NK-92 (cell line): Measurements from ENCODE around the gene S1PR5.
"Not testable (repeated sequence)": the region's sequence is repeated elsewhere in the genome, so short reads cannot be mapped to it uniquely, and the experiment has no call there.

ENCODE experiments used
- DNase-seq: peaks from one replicate; lab custom pipeline; 2025; ENCODE audit not compliant: unreplicated experiment; lab: John Stamatoyannopoulos, UW

Gene S1PR5, protein sequence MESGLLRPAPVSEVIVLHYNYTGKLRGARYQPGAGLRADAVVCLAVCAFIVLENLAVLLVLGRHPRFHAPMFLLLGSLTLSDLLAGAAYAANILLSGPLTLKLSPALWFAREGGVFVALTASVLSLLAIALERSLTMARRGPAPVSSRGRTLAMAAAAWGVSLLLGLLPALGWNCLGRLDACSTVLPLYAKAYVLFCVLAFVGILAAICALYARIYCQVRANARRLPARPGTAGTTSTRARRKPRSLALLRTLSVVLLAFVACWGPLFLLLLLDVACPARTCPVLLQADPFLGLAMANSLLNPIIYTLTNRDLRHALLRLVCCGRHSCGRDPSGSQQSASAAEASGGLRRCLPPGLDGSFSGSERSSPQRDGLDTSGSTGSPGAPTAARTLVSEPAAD

DNA sequence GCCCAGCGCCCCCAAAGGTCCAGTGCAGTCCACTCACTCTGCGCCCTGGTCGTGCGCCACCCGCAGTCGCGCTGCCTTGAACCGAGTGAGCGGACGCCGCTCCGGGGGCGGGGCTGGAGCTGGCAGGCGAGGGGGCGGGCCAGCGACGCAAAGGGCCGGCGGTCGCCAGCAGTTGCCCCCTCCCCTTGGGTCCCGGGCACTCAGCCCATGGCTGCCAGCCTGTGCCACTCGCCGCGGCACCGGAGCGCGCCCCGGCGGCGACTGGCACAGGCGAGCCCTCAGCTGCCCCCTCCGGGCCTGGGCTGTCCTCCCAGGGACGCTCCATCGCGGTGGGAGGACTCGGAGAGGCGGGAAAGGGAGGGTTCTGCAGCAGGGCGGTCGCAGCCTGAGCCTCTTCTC is at the start of gene S1PR5:
TSS of gene S1PR5 (minus strand) at position 87 of the 399 bp plus-strand sequence. CDS start 2,436 bp downstream, outside the sequence.
- DNase-seq = no peak

DNA sequence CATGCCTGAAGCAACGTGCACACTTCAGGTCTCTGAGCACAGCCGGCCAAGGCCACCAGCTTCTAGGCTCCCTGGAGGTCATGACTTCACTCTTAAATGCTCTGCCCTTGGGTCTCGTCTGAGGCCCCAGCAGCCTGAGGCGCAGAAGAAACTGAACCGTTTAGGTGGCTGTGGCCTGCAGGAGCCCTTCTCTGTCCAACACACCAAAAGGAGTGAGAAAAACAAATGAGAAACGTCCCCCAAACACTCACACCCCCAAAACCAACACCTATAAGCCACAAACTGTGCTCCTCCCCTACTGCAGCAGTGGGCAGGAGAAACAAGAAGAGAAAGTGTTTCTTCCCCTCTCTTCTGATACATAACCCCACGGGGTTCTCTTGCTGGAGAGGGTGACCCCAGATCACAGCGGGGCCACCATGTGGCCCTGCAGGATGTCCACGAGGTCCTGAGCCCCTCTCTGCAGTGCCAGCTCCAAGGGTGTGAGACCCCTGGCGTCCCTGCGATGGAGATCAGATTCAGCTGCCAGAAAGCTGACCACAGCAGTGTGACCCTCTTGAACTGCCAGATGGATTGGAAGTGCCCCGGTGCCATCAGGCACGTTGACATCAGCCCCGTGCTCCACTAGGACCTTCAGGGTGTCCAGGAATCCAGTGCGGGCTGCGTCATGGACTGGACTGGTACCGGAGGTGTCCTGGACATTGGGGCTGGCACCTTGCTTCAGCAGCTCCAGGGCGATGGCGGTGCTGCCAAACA is 49.6 kb upstream of the S1PR5 start:
- no peak for DNase-seq

DNA sequence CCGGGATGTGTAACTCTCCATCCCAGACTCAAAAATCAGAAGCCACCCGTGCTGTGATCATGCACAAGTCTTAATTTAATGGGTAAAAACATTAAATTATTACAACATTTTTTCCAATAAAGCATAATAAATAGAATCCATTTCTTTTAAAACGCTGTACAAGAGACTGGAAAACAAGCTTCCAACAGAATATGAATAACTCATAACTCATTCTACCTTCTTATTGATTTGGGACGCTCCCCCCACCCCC is 49.1 kb upstream of the S1PR5 start:
- DNase-seq = no peak

DNA sequence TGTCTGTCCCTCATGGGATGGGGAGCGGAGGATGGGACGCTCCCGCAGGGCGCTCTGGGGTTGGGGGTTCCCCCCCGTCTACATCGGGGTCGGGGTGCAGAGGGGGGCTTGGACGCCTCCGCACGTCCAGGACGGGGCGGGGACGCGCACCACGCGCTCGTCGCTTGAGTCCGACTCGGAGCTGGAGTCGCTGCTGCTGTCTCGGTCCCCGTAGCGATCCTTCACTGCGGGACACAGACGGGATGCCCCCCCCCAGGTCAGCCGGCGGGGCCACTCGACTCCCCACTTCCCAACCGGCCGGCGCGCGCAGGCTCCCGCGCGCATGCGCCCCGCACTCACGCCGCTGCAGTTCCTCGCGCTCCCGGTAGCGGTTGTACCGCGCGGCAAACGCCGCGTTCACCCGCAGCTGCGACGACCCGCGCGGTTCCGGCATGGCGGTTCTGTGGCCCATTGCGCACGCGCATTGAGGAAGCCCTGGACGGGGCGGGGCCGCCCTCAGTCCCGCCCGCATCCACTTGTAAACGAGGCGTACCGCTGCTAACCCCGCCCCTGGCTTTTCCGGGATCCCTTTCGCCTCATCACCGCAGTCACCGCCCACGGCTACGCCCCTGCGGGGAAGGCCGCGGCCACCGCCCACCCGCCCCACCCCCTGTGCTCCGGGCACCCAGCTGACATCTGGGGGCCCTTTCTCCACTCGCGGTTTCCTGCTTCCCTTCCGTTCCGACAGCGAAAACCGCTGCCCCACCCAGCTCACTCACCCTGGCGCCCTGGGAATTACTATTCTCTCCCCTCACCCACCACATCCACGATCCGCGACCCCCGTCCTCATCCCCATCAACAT is 48.5 kb upstream of the S1PR5 start, which contains the start of gene KRI1:
TSS of gene KRI1 (minus strand) at position 444 of the 841 bp plus-strand sequence. CDS start at position 433, 11 bp downstream.
- DNase-seq = peak; percentile 97

DNA sequence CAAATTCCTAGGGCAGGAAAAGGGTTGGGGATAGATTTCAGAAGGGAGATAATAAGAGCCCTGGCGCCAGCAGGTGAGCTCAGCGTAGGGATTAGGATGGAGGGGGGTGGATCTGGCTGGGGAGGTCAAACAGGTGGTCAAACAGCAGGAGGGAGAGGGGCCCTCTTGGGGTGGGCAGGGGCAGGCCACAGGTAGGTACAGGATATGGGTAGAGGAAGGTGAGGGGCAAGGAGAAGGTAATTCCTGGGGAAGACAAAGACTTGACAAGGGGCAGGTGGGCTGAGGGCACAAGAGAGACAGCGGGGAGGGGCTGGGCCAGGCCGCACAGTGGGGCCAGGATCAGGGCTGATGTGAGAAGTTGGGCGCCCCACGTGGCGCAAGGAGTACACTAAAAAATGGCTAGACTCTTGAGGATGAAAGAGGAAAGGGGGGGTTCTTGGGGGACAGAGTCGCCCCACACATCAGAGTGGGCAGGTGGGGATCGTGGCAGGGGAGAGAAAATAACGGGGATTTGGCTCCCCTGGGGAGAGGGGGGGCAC is 47.9 kb upstream of the S1PR5 start:
- no peak for DNase-seq

DNA sequence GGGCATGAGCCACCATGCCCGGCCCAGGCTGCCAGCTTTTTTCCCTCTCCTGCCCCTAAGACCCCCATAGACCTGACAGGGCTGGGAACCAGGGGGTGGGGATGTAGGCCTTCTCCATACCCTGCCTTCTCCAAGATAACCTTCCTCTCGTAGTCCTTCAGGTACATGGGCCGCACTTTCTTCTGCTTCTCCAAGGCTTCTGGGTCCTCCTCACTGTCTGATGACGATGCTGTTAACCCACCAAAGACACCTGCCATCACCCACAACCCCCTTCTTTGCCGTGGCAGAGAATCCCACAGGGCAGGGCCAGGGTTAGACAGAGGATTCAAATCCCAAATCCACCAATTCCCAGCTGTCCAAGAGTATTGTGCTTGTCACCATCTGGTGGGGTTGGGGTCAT is 45.4 kb upstream of the S1PR5 start:
- no peak for DNase-seq

DNA sequence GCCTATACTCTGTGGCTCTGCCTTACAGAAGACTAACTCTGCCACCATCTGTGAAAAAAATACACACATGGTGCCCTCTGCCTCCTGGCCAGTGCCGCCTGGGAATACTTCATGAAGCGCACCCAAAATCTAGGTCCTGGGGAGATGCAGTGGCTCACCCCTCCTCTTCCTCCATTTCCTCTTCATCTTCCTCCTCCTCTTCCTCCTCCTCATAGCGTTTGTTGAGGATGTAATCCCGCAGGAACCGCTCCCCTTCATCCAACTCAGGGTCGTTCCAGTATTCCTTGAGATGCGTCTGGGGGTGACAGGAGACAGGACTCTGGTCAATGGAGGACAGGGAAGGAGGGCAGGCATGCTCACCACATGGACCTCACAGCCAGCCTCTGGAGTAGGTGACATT is 42.9 kb upstream of the S1PR5 start:
- no peak for DNase-seq

DNA sequence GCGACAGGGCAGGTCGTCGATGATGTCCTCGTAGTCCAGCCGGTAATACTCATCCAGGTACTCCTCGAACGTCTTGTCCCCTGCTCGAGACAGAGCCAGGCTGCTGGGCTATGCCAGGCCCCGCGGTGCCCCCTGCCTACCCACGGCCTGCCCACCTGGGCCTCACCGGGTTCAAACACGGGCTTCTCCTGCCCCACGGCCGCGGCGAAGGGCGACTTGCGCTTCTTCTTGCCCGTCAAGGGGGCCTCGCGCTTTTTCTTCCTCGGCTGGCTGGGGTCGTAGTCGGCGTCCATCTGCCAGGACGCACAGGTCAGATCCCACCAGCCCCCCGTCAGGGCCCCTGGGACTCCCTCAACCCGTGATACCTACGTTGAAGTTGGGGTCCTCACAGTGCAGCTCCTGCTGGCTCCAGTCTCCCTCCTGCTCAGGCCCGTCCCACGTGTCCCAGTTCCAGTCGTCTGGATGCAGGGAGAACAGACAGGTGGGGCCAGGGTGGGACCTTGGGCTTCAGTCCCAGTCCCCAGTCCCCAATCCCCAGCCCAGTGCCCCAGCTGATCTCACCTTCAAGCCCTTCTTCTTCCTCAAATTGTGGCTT is 40.5 kb upstream of the S1PR5 start:
- DNase-seq = no peak

DNA sequence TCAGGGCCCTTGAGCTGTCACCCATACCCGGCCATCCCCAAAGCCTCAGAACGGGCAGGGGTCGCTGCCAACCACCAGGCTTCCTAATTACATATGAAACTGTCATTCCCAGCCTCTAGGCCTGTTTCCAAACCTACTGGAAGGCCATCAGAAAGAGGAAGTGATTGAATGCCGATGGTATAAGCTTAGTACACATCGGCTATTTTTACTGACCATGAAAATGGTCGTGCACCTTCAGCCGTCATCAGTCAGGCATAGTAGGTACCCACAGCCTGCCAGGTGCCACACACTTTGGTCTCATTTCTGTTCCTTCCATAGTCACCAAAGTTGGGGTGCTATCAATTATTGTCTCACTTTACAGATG is 38.3 kb upstream of the S1PR5 start:
- no peak for DNase-seq

DNA sequence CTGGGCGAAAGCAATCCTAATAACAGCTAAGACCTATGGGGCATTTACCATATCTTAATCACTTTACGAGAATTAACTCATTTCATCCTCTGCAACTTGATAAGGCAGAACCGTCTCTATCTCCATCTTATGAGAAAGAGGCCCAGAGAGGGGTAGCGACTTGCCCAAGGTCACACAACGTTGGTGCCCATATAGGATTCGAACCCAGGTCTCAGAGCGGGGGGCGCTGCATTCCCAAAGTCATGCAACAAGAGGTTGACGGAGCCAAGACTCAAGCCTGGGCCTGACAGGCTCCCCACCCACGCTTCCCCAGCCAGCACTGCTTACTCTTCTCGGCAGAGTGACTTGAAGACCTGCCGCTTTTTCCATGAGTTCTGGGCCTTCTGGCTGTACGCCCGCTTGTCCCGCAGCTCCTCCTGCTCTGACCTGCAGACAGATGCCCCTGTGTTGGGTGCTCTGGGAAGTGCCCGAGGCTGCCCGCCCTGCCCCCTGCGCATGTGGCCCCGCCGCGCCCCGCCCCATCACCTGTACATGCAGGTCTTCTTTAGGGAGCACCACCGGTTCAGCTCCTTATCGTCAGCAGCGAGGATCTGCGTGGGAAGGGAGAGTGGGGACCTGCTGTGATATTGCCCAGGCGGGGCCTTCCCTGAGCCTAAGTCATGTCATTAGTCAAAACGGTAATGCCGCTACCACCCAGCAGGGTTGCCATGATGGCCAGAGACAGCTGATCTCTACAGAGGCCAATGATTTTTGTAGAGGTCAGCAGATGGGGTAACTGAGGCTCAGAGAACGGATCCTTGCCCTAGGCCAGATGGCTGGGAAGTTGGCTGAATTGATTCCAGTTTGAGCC is 37.7 kb upstream of the S1PR5 start:
- DNase-seq = no peak

DNA sequence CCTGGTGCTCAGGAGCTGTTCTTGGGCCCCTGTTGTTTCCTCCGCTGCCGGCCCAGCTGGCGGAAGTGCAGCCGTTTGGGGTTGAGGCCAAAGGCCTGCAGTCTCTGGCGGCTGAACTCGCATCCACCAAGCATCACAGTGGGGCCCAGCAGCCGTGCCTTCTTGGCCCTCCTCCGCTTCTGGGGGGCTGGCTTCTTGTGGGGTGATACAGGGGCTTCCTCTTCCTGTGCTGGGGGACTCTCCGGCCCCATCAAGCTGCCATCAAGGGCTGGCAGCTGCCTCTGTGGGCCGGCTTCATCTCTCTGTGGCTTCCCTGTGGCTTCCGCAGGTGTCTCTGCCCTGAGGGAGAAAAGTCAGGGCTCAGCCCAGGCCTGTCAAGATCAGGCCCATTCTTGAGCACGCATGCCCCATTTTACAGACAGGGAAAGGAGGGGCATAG is 36.7 kb upstream of the S1PR5 start:
- no peak for DNase-seq

DNA sequence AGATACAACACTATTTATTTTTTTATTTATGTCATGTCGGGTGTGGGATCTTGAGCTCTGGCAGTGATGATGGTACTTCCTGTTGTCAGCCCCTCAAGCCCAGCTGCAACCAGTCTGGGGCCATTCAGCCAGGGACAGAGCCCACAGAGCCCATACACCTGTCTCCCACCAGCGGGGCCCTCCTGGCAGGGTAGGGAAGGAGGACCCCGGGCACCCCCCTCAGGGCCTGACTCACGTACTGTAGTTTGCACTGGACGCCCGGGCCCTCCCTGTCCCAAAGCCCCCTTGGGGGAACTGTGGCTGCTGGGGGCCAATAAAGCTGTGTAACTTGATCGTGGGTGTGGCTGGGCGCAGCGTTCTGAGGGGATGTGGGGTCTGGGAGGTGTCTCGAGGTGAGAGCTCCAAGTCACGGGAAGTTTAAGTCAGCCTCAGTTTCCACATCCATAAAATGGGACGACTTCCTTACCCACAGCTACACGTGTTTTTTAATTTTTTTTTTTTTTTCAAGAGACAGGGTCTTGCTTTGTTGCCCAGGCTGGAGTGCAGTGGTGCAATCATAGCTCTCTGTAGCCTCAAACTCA is 35.9 kb upstream of the S1PR5 start:
- DNase-seq = no peak

DNA sequence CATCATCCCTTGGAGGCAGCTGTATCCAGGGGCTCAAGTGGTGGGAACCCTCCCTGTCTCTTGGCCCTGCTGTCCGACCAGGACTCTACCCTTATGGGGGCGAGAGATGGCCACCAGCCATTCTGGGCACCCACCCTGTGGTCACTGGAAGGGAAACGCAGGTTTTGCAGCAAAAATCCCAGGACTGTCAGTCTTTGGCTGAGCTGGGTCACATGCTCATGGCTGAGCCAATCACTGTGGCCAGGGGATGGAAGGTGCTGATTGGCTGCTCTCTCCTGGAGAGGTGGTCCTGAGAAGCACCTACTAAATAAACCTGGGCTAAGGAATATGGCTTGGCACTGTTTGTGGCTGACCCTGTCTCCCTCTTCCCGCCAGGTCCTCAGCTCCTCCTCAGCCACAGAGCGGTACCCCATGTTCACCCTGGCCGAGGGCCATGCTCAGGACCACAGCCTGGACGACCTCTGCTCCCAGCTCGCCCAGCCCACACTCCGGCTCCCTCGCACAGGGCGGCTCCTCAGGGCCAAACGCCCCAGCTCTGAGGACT is 35.3 kb upstream of the S1PR5 start:
- no peak for DNase-seq

DNA sequence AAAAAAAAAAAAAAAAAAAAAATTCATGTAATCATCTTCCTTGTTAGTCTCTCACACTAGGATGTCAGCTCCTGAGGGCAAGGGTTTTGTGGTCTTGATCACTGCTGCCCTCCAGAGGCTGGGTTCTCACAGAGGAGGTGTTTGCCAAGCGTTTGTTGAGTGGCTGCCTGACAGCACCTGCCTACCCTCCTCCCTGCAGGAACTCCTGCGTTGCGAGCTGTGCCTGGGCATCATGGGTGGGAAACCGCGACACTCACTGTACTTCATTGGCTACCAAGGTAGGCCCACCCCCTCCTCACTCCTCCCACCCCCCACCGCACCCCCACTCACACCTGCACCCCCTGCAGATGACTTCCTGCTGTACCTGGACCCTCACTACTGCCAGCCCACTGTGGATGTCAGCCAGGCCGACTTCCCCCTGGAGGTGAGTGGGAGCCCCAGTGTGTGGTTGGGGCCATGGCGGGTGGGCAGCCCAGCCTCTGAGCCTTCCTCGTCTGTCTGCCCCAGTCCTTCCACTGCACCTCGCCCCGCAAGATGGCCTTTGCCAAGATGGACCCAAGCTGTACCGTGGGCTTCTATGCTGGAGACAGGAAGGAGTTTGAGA is 34.6 kb upstream of the S1PR5 start:
- DNase-seq = no peak

DNA sequence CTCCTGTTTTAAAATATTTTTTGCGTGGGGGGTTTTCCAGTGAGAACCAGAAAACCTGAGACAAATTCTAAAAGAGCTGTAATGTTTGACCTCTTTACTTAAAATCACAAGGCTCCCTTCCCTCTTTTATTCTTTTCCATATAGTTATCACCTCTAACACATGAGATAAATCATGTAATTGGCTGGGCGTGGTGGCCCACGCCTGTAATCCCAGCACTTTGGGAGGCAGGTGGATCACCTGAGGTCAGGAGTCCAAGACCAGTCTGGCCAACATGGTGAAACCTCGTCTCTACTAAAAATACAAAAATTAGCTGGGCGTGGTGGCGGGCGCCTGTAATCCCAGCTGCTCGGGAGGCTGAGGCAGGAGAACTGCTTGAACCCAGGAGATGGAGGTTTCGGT is 33.8 kb upstream of the S1PR5 start:
- not testable (repeated sequence) for DNase-seq

DNA sequence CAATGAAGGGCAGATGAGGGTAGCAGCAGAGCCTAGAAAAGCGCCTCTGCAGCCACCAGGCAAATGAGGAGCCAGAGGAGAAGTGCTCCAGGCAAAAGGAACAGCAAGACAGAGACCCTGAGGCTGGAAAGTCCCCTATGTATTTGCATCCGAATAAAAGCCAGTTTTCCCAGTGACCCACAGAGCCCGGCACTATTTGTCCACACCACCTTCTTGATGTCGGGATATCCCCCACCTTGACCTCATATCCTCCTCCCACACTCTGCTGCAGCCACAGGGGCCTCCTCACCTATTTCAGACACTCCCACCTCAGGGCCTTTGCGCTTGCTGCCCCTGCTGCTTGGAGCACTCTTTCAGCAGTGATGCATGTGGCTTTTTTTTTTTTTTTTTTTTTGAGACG is 33.1 kb upstream of the S1PR5 start:
- DNase-seq = no peak

DNA sequence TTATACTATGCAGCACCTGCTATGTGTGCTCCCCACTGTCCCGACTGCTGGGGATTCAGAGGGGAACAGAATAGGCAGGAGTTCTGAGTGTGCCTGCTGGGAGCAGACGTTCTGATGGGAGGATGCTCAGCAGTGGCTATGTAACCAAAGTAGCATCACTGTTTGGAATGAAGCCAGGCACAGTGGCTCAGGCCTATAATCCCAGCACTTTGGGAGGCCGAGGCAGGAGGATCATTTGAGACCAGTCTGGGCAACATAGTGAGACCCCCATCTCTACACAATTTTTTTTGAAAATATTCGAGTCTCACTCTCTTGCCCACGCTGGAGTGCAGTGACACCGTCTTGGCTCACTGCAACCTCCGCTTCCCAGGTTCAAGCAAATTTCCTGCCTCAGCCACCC is 32.5 kb upstream of the S1PR5 start:
- no peak for DNase-seq

DNA sequence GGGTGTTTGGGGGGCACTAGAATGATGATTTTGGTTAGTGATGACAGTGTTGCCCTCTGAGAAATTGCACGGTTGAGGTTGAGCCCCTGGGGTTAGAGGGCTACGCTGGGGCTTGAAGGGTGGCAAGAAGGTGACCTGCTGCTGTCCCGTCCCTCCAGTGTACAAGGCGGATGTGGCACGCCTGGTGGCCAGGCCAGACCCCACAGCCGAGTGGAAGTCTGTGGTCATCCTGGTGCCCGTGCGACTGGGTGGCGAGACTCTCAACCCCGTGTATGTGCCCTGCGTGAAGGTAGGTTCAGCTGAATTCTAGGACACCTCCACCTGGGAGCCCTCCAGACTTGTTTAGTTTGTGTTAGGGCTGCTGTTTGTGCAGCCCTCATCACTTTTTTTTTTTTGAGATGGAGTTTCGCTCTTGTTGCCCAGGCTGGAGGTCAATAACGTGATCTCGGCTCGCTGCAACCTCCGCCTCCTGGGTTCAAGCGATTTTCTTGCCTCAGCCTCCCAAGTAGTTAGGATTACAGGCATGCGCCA is 31.6 kb upstream of the S1PR5 start:
- no peak for DNase-seq

DNA sequence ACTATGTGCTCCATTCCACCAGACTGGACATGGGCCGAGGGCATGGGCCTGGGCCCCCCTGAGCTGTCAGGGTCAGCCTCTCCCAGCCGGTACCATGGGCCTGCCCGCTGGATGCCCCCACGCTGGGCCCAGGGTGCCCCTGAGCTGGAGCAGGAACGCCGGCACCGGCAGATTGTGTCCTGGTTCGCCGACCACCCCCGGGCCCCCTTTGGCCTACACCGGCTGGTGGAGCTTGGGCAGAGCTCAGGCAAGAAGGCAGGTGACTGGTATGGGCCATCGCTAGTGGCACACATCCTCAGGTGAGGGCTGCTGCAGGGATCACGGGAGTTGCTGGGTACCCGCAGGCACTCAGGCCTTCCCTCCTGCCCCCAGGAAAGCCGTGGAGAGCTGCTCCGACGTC is 29.6 kb upstream of the S1PR5 start:
- no peak for DNase-seq
